NCI-H1105 treated with DMSO at 0.1 percent for 48 hours (cell line): Measurements from ENCODE around the gene CFAP77.
A peak's percentile ranks its signal among the peaks of the same experiment; 100 is the strongest.
"Not testable (repeated sequence)": the region's sequence is repeated elsewhere in the genome, so short reads cannot be mapped to it uniquely, and the experiment has no call there.

Experiments
- DNase-seq: peaks from one replicate; lab custom pipeline; 2025; lab: John Stamatoyannopoulos, UW

Gene CFAP77

DNA sequence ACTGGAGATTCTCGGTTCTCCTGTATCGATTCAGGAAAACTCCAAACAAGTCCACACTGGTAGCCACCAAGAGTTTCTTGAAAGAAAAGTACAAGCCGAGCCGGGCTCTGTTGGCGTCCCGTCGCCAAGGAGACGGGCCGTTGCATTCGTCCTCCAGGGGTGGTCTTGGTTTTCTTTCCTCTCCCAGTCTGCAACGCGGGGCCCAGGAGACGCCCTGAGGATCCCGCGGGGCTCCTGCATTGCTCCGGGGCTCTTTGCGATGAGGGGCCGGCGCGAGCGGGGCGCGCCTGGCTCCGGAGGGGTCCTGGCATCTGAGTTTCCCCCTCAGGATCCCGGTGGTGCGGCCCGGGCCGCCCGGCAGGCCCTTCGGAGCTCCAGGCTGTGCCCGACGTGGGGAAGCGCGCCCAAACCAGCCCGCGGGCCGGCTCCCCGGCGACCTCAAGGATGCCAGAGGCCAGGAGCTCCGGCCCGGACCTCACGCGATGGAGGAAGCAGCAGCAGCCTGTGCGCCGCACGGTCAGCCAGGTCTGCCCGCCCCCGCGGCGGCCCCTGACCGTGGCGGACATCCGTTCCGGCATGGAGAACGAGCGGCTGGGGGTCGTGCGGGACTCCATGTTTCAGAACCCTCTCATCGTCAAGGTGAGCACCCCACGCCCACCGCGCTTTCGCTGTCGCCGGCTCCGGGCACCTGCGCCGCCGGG lies at the start of gene CFAP77:
CFAP77 (plus strand) TSS at position 384 of the 701 bp plus-strand sequence; CDS start at position 445, 61 bp downstream.
- DNase-seq, result peak; percentile 23

DNA sequence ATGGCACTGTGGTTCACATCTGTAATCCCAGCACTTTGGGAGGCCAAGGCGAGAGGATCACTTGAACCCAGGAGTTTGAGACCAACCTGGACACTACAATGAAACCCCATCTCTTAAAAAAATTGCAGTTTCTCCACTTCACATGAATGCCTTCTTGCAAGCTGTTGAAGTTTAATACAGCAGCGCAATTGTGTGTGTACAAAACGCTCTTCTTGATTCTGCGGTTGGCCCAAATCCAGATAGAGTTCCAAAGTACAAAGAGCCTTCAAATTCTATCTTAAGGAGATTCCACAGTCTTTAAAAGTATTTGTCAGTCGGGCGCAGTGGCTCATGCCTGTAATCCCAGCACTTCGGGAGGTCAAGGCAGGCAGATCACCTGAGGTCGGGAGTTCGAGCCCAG lies 45.9 kb upstream of the CFAP77 start:
- DNase-seq, result no peak

DNA sequence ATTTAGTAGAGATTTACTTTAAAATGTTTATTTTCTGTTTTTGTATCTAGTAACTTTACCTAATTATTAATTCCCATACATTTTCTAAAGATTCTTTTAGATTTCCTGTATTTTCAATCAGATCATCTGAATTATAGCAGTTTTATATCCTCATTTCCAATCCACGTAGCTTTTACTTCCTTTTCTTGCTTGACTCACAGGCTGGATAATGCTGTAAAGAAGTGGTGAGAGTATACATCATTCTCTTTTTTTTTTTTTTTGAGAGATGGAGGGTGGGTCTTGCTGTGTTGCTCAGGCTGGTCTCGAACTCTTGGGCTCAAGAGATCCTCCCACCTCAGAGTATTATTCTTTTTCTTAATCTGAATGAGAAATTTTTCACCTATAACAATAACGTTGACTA lies 44.0 kb upstream of the CFAP77 start:
- no peak for DNase-seq

DNA sequence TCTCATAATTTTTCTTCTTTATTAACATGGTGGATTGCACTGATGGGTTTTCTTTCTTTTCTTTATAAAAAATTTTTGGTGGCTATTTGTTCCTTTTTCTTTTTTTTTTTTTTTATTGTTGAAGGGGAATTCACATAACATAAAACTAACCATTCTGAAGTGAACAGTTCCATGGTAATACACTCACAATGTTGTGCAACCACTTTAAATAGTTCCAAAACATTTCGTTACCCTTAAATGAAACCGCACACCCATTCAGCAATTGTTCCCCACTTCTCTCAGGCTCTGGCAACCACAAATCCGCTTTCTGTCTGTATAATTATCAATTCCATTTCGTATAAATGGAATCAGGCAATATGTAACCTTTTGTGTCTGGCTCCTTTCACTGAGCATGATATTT lies 43.5 kb upstream of the CFAP77 start:
- no peak for DNase-seq

DNA sequence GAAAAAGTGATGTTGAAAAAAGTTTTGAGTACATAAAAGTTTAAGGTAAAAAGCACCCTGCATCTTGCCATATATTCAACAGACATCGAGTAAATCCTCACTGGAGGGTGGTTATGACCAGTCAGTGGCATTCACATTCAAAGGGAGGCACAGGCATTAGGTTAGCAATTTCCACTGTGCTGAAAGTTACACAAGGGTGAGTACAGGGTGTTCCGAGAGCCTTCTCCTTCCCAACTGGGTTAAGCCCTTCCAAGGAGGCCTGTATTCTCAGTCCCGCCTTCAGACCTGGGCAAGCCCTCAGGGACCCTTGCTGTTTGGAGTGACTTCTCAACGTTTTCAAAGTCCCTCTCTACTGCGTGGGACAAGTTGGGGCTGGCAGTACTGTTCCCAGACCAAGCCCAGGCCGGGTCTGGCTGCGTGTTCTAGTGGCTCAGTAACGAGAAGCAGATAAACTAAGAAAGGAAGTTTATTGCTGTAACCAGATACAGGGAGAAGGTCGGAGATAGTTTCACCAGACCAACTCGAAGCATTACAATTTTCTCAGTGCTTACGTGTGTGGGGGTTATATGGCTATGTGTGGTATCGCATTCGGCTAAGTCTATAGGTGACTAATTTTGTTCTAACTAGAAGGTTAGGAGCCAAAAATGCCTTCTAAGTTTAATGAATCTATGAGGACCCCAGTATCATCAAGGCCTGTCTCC lies 42.2 kb upstream of the CFAP77 start:
- DNase-seq, result no peak

DNA sequence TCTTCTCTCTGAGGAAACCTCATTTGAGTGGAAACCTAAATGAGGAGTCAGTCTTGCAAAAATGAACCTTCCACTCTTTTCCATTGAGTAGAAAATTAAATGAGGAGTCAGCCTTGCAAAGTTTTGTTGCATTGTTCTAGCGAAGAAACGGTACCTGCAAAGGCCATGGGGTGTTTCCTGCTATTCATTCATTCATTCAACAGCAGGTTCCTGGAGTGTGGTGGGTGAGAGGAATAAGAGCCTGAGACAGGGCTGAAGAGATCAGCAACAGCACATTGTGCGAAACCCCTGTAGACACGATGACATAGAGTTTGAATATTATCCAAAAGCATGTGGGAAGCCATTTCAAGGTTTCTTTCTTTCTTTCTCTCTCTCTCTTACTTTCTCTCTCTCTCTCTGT lies 40.6 kb upstream of the CFAP77 start:
- DNase-seq, result no peak

DNA sequence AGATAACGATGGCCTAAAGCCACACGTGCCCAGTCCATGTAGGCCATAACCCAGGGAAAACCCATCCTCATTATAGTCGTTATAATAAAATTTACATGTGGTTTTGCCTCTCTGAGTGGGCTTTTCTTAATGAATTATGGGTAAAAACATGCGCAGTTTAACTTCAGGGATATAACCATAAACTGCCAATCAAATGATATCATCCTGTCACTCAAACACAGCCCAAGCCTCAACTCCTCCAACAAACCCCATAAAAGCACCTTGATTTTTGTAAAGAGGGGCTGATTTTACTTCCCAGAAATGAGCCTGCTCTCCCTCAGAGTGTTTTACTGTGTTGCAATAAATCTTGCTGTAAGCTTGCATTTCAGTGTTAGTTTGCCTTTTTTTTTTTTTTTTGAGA lies 39.4 kb upstream of the CFAP77 start:
- no peak for DNase-seq

DNA sequence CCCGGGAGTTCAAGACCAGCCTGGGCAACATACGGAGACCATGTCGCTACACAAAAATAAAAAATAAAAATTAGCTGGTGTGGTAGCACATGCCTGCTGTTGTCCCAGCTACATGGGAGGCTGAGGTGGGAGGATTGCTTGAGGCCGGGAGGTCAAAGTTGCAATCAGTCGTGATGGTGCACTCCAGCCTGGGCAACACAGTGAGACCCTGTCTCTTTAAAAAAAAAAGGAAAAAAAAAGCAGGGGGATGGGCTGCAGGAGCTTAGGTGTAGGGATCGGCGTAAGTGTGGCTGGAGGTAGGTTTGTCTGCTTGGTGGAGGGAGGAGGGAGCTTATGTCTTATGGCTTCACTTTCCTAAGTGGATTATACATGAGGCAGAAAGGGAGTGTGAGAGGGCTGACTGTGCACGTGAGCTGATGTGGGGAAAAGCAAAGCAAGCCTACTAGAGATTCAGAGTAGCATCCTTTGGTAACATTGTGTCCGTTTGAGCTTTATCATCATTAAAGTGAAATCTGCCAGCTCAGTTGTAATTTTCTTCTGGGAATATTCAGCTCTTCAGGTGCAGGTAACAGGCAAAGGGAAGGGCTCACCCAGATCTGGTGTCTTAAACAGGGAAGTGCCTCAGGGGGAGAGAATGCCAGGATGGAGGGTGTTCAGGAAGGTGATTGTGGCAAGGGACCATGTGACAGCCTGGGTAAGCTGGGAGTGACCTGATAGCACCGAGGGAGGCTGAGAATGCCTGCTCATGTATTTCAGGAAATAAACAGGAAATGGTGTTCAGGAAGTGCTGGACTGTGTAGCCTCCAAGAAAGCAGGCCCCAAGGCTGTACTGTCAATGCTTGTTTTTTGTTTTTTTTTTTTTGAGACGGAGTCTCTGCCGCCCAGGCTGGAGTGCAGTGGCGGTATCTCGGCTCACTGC lies 37.6 kb upstream of the CFAP77 start:
- DNase-seq, result no peak

DNA sequence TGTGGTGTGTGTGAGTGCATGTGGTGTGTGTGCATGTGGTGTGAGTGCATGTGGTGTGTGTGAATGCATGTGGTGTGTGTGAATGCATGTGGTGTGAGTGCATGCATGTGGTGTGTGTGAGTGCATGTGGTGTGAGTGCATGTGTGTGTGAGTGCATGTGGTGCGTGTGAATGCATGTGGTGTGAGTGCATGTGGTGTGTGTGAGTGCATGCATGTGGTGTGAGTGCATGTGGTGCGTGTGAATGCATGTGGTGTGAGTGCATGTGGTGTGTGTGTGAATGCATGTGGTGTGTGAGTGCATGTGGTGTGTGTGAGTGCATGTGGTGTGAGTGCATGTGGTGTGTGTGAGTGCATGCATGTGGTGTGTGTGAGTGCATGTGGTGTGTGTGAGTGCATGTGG lies 32.2 kb upstream of the CFAP77 start:
- DNase-seq, result not testable (repeated sequence)

DNA sequence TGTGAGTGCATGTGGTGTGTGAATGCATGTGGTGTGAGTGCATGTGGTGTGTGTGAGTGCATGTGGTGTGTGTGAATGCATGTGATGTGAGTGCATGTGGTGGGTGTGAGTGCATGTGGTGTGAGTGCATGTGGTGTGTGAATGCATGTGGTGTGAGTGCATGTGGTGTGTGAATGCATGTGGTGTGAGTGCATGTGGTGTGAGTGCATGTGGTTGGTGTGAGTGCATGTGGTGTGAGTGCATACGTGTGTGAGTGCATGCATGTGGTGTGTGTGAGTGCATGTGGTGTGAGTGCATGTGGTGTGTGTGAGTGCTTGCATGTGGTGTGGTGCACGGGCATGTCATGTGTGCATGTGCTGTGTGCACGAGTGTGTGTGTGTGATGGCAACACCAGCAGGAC lies 31.6 kb upstream of the CFAP77 start:
- DNase-seq, result not testable (repeated sequence)

DNA sequence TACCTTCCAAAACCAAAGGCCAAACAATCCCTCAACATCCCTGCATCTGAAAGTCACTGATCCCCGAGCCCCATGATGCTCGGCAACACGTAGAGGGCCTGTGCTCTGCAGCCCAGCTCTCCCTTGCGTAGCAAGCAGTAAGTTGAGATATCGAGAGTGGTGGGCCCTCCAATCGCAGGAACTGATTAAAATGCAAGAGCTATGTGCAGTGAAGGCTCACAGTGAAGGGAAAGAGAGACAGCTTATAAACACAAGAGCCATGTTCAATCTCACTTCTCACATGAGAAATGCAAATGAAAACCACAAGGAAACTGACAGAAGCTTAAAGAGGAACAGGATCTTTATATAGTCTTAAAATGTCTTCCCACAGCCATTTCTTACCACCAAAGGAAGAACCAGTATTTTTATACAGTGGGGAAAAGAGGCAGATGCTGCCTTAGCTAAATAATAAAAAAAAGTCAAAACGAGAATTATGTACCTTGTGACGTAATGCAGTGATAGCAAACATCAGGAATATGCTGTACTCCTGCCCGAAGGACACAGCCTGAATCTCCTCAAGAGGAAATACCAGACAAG lies 28.0 kb upstream of the CFAP77 start:
- DNase-seq, result no peak

DNA sequence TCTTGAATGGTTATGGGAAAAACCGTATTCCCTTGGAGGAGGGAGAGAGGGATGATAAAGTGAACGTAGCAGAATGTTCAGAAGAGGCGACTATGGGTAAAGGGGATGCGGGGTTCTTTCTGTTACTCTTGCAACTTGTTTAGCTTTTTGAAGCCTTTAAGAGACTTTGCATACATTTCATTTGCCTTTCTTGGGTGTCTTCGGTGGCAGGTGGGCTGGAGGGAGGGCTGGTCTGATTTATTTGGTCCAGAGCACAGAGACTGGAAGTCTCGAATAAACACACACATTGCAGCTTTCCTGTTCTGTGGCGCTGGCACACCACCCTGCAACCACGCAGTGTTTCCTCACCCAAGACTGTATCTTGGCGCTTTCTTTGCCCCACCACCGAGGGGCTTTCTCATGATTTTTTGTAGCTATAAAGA lies 26.5 kb upstream of the CFAP77 start:
- DNase-seq, result no peak

DNA sequence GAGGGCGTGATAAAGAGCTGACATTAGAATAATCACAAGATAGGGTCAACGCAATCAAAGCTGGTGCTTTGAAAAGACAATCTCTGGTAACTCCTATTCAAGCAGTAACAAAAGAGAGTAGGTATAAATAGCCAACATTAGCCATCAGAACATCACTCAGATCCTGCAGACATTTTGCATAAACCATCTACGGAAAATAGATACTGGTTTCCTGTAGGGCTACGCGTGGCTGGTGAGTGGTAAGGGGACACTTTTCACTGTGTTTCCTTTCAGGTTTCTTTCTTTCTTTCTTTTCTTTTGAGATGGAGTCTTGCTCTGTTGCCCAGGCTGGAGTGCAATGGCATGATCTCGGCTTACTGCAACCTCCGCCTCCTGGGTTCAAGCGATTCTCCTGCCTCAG lies 25.6 kb upstream of the CFAP77 start:
- DNase-seq, result no peak

DNA sequence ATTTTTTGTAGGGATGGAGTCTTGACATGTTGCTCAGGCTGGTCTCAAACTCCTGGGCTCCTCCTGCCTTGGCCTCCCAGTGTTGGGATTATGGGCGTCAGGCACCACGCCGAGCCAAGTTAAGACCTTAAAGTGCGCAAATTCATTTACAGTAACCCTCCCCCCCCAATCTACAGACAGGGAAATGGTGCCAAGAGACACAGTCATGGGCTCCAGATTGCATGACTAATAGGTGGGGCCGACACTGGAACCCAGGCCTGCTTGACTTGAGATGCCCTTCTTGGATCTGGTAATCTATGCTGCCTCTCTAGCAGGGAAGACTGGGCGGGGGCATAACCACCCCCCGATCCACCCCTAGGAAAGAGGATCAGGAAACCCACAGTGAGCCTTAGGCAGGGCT lies 22.9 kb upstream of the CFAP77 start:
- DNase-seq, result no peak

DNA sequence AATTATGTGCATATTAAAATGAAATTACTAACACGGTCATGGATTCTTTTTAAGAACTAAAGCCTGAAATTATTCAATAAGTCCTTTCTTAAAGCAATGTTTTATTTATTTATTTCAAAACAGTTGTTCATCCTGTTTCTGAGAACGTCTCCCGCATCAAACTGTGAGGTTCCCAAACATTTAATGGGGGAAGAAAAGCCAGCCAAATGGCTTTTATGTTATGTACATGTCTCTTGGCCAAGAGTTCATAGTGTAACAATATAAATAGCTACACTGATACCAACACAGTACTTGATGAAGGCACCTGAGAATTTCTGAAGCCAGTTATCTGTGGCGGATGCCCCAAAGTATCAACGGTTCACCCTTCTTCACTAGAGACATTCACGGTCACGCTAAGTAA lies 19.0 kb upstream of the CFAP77 start:
- no peak for DNase-seq

DNA sequence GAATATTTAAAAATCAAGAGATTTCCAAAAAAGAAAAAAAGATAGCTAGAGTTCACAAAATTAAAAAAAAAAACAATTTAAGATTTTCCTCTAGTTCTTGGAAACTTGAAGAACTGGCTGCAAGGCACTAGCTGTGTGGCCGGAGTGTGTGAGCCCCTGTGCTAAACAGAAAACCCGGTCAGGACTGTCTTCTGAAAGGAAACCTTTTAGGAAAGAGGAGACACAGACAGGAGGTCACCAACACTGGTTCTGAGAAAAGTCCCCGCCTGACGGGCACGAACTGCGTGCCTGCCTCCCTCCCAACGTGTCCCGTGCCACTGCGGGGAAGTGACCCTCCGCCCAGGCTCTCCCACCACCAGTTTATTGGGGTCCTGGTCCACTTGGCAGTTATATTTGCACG lies 18.6 kb upstream of the CFAP77 start:
- DNase-seq, result no peak

DNA sequence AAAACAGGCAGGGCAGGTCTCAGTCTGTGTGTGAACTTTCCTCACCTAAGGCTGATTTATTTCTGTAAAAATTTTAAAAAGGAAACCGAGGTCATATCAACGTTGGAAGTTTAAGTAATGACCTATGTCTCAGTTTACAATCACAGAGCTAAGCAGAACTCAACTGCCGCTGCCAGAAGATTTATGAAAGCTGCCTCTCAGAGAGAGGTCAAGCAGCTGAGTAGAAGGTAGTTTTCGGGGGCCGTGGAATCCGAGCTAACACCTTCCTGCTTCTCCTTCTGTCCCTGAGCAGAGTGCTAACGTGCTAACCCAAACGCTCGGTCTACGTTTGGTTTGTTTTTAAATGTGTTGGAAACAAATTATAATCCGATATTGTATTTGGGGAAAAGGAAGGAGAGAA lies 14.5 kb upstream of the CFAP77 start:
- DNase-seq, result no peak

DNA sequence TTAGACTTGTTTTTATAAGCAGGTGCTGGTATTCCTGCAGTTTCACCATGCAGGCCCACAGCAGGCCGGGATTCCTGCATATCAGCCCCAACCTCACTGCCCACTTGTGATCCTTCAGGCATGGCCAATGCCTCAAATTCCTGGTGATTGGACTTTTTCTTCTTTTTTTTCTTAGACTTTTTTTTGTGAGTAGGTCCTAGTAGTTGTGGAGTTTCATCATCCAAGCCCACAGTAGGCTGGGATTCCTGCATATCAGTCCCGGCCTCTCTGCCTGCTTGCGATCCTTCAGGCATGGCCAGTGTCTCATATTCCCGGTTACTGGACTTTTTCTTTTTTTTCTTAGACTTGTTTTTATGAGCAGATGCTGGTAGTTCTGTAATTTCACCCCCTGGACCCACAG lies 8.2 kb upstream of the CFAP77 start:
- DNase-seq, result no peak

DNA sequence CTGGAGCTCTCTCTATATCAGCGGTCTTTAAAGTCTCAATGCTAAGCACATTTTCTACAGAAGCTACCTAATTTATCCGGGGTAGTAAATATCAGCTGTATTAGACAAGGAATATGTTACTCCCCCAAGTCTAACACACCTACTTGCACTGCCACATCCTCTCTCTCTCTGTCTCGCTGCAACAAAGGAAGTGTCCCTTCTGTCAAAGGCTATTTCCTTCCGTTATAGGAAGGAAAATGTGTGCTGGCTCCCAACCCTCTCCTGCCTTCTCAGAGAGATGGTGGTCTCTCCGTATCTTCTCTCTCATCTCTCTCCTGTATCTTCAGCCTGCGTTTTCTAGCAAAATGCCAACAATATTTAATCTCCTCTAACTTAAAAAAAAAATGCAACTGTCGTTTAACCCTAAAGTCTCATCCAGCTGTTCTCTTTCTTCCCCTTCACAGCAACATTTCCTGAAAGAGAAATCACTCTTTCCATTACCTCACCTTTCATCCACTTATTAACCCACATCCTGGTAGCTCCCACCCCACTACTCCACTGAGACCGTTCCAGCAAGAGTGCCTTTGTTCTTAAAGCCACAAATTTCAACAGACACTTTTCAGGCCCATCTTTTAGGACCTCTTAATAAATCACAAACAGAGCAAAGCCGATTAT lies 5.7 kb upstream of the CFAP77 start:
- no peak for DNase-seq

DNA sequence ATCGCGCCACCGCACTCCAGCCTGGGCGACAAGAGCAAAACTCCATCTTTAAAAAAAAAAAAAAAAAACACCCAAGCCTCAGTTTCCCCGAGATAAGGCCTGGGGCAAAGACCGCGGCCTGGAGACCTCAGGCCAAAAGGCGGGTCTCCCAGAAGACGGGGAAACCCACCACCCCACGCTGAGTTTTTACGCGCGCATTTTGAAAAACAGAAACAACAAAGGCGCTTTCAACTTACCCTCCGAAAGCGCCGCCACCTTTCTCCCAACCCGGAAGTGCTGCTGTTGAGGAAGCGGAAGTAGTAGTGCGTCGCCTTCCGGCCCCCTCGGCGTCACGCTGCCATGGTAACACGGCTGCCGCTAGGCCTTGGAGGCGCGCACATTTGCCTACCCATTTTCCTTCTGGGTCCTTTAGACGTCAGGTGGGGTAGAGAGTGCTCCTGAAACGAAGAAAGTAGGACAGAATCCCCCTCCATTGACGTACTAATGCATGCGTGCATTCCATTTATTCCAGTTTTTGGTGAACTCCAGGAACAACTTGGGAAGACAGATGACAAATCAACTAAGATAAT lies 3.4 kb upstream of the CFAP77 start, which contains the start of gene TTF1:
TTF1 (minus strand) TSS at position 287 of the 569 bp plus-strand sequence. CDS start 4,019 bp downstream, outside the sequence.
- DNase-seq, result peak; percentile 86

DNA sequence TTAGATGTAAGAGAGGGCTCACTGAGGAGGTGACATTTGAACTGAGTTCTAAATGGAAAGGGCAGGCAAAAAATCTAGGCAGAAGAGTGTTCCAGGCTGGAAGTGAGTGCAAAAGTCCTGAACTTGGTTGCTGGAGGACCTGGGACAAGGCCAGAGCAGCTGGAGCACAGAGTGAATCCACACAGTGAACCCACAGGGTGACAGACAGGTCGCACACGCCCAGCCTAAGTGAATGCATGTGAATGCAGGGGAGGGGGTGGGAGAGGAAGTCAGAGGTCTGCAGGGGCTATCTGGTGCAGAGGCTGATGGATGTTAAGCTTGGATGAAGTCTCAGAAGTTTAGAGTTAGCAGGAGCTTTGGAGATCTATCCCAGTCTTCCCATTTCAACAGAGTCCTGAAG lies 2.8 kb upstream of the CFAP77 start:
- no peak for DNase-seq
